HepG2 (cell line): ENCODE results near the gene SSH3. TPM values are rescaled to one million over a fixed set of nuclear protein-coding genes. Genes with fewer than 3 reads are reported as not detected.
A peak's percentile ranks its signal among the peaks of the same experiment; 100 is the strongest.

Source experiments
- ATRX ChIP-seq: sonication (generic); formaldehyde crosslinking; IDR thresholded peaks from 2 replicates; pipeline ENCODE4 v1.4.0; 2020; ENCODE audit warnings: missing genetic modification reagents, borderline replicate concordance
- BRF2 ChIP-seq: sonication (generic); formaldehyde crosslinking; IDR thresholded peaks from 2 replicates; pipeline ENCODE4 v1.8.1; 2022; ENCODE audit warnings: mild to moderate bottlenecking, missing genetic modification reagents
- DBP ChIP-seq: sonication (generic); formaldehyde crosslinking; IDR thresholded peaks from 2 replicates; pipeline ENCODE4 v1.4.0; 2020; ENCODE audit warnings: missing genetic modification reagents; ENCODE audit errors: not compliant biosample characterization
- ELF4 ChIP-seq: sonication (generic); formaldehyde crosslinking; IDR thresholded peaks from 2 replicates; pipeline ENCODE4 v1.5.0; 2020; ENCODE audit warnings: missing genetic modification reagents, mild to moderate bottlenecking, moderate library complexity, borderline replicate concordance
- ERF ChIP-seq: IDR thresholded peaks from 2 replicates; pipeline ENCODE4 v1.6.1; 2018; ENCODE audit warnings: missing biosample characterization, missing genetic modification reagents
- FIP1L1 ChIP-seq: fragments of 200-400 bp; formaldehyde crosslinking; IDR thresholded peaks from 2 replicates; pipeline ENCODE4 v1.6.1; 2018; ENCODE audit warnings: low read depth, mild to moderate bottlenecking, low read length, moderate library complexity, borderline replicate concordance; ENCODE audit not compliant: insufficient read depth
- IKZF5 ChIP-seq: IDR thresholded peaks from 2 replicates; pipeline ENCODE4 v1.6.1; 2018; ENCODE audit warnings: missing genetic modification reagents, mild to moderate bottlenecking, missing compliant biosample characterization
- ISL2 ChIP-seq: sonication (generic); formaldehyde crosslinking; IDR thresholded peaks from 2 replicates; pipeline ENCODE4 v1.5.0; 2020; ENCODE audit warnings: missing genetic modification reagents
- ISX ChIP-seq: sonication (generic); formaldehyde crosslinking; conservative IDR thresholded peaks from 2 replicates; pipeline ENCODE4 v1.5.0; 2020; ENCODE audit warnings: missing genetic modification reagents
- NR2F2 ChIP-seq: IDR thresholded peaks from 2 replicates; pipeline ENCODE4 v1.6.1; 2012; ENCODE audit warnings: low read depth, inconsistent platforms, borderline replicate concordance
- NR3C1 ChIP-seq: sonication (generic); formaldehyde crosslinking; IDR thresholded peaks from 2 replicates; pipeline ENCODE4 v1.4.0; 2020; ENCODE audit warnings: missing genetic modification reagents
- PHF20 ChIP-seq: sonication (generic); formaldehyde crosslinking; IDR thresholded peaks from 2 replicates; pipeline ENCODE4 v1.5.0; 2020; ENCODE audit warnings: mild to moderate bottlenecking, missing genetic modification reagents
- POLR2G ChIP-seq: fragments of 200-400 bp; formaldehyde crosslinking; IDR thresholded peaks from 2 replicates; pipeline ENCODE4 v1.6.1; 2018; ENCODE audit warnings: mild to moderate bottlenecking, low read depth, low read length, moderate library complexity
- SETDB1 ChIP-seq: sonication (generic); formaldehyde crosslinking; IDR thresholded peaks from 2 replicates; pipeline ENCODE4 v1.5.1; 2020; ENCODE audit warnings: missing genetic modification reagents, mild to moderate bottlenecking, borderline replicate concordance
- TCF12 ChIP-seq, 2 experiments: fragments of 450-650 bp in 1 of 2; sonication (generic) in 1 of 2; formaldehyde crosslinking in 1 of 2; IDR thresholded peaks; 2 replicates each; pipeline versions ENCODE4 v1.6.1 to v1.8.0; 2017 to 2022; ENCODE audit warnings: antibody characterized with exemption in 1 of 2, mild to moderate bottlenecking in 1 of 2, missing genetic modification reagents in 1 of 2, moderate library complexity in 1 of 2
- THAP7 ChIP-seq: sonication (generic); formaldehyde crosslinking; IDR thresholded peaks from 2 replicates; pipeline ENCODE4 v1.8.1; 2023; ENCODE audit warnings: mild to moderate bottlenecking, missing genetic modification reagents
- ZNF30 ChIP-seq: sonication (generic); formaldehyde crosslinking; IDR thresholded peaks from 2 replicates; pipeline ENCODE4 v1.5.0; 2020; ENCODE audit warnings: mild to moderate bottlenecking, missing genetic modification reagents
- ZNF33B ChIP-seq: sonication (generic); formaldehyde crosslinking; IDR thresholded peaks from 2 replicates; pipeline ENCODE4 v1.5.1; 2020; ENCODE audit warnings: mild to moderate bottlenecking, missing genetic modification reagents
- ZNF382 ChIP-seq: sonication (generic); formaldehyde crosslinking; IDR thresholded peaks from 2 replicates; pipeline ENCODE4 v1.5.0; 2020; ENCODE audit warnings: missing genetic modification reagents, mild to moderate bottlenecking, borderline replicate concordance
- ZNF547 ChIP-seq: sonication (generic); formaldehyde crosslinking; IDR thresholded peaks from 2 replicates; pipeline ENCODE4 v1.5.1; 2020; ENCODE audit warnings: mild to moderate bottlenecking, missing genetic modification reagents
- ZNF644 ChIP-seq: IDR thresholded peaks from 2 replicates; pipeline ENCODE4 v1.6.1; 2016; ENCODE audit warnings: low read depth
- ZNF770 ChIP-seq: sonication (generic); formaldehyde crosslinking; IDR thresholded peaks from 2 replicates; pipeline ENCODE4 v1.5.0; 2020; ENCODE audit warnings: mild to moderate bottlenecking, missing genetic modification reagents
- ZNF776 ChIP-seq: sonication (generic); formaldehyde crosslinking; IDR thresholded peaks from 2 replicates; pipeline ENCODE4 v1.4.0; 2020; ENCODE audit warnings: mild to moderate bottlenecking, missing genetic modification reagents
- polyA plus RNA-seq, 8 experiments: library from polyadenylated mRNA; depleted of rRNA in 3 of 8; stranded (reverse) in 7 of 8; unstranded in 1 of 8; fragments of >200 nt; fragmentation: Illumina TruSeq in 4 of 8; extraction: Trizol in 4 of 8; gene quantifications; 2 replicates each; pipeline versions ENCODE4 v1.2.1 to v1.2.3, GENCODE V29; 2011 to 2016; ENCODE audit warnings: low read depth in 4 of 8, missing spikeins in 1 of 8, mixed read lengths in 1 of 8; ENCODE audit not compliant: insufficient read depth in 1 of 8
- total RNA-seq, 5 experiments: library from RNA; depleted of rRNA; stranded (reverse); fragments of >200 nt; fragmentation: Illumina TruSeq; extraction: Trizol; gene quantifications; 2 replicates each; pipeline ENCODE4 v1.2.3, GENCODE V29; 2016; ENCODE audit warnings: low read depth in 1 of 5

SSH3 gene
- total and polyA plus RNA-seq, 2 of the 13 experiments (the other 11 are each of a cell fraction or from before 2014, with no cell fraction given): 12.4 to 18.8 TPM

- peak; percentile 54; the same call in 1 of the 2 replicates for TF ChIP-seq ZNF770 (CRISPR knock-in tag)
- no peak for TF ChIP-seq ZNF30 (CRISPR knock-in tag)
- TF ChIP-seq BRF2 (CRISPR knock-in tag): no peak
- no peak for TF ChIP-seq ZNF382 (CRISPR knock-in tag)
- TF ChIP-seq ERF (CRISPR knock-in tag): peak; percentile 82
- TF ChIP-seq PHF20 (CRISPR knock-in tag): peak; percentile 49; the same call in 1 of the 2 replicates
- TF ChIP-seq ISL2 (CRISPR knock-in tag): no peak
- TF ChIP-seq ZNF776 (CRISPR knock-in tag): no peak
- no peak for TF ChIP-seq ZNF547
- TF ChIP-seq TCF12 (IDR thresholded peaks at IDR 0.05): no peak
- no peak; the same call in 1 of the 2 replicates for TF ChIP-seq TCF12 (CRISPR knock-in tag; IDR thresholded peaks at IDR 0.05)
- TF ChIP-seq DBP: no peak
- TF ChIP-seq NR3C1 (CRISPR knock-in tag): no peak
- 0 out of 2 replicates have a peak, but pooled peaks have one; percentile 71 for TF ChIP-seq IKZF5 (CRISPR knock-in tag)
- peak; percentile 60; the same call in 1 of the 2 replicates for TF ChIP-seq ELF4 (CRISPR knock-in tag)
- TF ChIP-seq ISX (CRISPR knock-in tag): no peak
- TF ChIP-seq THAP7 (CRISPR knock-in tag): peak; percentile 69; the same call in 1 of the 2 replicates
- no peak for TF ChIP-seq ZNF33B (CRISPR knock-in tag)
- no peak for TF ChIP-seq NR2F2
- peak; percentile 61; the same call in 1 of the 2 replicates for TF ChIP-seq ZNF644 (CRISPR knock-in tag)
- peak; percentile 80 for TF ChIP-seq POLR2G
- no peak for TF ChIP-seq ATRX (CRISPR knock-in tag)
- no peak for TF ChIP-seq FIP1L1
- no peak for TF ChIP-seq SETDB1 (CRISPR knock-in tag)
These were observed 51.0 kb downstream of the SSH3 start (continued) for GRCh38 chr11:67354075-67355022.
